HG03039 (cell line): ENCODE results near the gene BTBD7.

ENCODE experiments used
- ATAC-seq: cut with Tn5 transposase; IDR thresholded peaks from one replicate; pipeline ENCODE4 v1.9.1; 2021; ENCODE audit warnings: mild to moderate bottlenecking, moderate library complexity; ENCODE audit not compliant: unreplicated experiment

Gene BTBD7

GRCh38 chr14:93305725-93306418 is 27.0 kb downstream of the BTBD7 start:
- ATAC-seq = no peak

GRCh38 chr14:93304771-93305170 is 28.1 kb downstream of the BTBD7 start:
- no peak for ATAC-seq

DNA sequence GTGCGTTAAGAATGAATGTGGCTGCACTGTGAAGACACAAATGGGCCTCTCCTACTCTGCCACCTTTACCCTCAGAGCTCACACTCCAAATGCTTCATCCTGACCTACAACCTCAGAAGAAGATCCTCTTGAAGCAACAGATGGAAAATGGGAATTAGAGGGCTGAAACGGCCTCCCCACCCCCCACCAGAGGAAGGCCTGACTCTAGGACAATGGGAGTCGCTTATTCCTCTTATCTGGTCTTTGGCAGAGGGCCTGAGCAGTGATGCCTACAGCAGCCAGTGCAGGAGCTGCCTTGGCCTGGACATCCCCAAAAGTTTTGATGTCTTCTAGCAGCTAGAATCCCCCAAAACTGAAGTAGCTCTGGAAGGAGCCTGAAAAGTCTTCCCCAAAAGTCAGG is 29.2 kb downstream of the BTBD7 start:
- ATAC-seq = no peak

DNA sequence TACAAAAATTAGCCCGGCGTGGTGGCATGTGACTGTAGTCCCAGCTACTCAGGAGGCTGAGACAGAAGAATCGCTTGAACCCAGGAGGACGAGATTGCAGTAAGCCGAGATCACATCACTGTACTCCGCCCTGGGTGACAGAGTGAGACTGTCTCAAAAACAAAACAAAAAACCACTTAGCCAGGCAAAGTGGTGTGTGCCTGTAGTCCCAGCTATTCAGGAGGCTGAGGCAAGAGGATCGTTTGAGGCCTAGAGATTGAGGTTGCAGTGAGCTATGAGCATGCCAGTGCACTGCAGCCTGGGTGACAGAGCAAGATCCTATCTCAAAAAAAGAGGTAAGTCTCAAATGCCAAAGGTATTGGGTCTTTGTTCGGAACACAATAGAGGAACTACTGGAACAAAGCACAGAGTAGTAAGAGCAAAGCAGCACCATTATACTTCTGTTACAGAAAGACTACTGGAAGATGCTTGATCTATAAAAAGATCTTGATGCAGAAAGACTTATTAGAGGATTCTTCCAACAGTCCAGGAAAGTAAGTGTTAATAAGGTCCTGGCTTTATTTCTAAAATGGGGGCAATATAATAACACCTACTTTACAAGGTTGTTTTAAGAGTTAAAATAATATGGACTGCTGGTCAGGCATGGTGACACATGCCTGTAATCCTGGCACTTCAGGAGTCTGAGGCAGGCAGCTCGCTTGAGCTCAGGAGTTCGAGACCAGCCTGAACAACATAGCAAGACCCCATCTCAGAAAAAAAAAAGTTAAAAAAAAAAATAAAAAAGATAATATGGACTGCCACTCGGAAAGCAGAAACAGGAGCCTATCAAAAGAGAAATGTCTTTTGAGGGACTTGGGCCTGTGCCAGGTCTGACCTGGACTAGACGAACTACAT is 29.9 kb downstream of the BTBD7 start:
- no peak for ATAC-seq

DNA sequence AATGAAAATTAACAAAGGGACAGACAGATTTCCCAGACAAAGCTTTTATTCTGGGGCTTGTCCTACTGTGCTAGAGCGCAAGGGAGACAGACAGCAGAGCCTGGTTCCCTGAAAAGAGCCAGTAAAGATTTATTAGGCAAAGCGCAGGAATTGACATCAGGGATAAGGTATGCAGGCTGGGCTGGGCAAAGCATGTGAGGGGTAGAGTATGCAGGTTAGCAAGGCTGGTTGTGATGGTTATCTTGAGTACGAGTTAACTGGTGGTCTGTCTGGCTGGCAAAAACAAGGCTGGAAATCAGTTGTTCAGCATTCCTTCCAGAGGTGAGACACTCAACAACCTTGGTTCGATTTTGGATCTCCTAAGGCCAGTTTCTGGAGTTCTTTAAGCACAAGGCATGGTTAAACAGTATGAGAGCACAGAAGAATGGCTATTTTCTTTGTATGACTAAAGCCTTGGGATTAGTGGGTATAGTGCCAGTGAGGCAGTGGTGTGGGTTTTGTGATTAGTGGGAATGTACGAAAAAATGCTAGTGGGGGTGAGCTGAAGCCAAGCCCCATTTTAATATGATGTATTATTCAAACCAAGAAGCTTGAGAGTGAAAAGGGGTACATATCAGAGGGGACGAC is 30.9 kb downstream of the BTBD7 start:
- ATAC-seq = no peak

DNA sequence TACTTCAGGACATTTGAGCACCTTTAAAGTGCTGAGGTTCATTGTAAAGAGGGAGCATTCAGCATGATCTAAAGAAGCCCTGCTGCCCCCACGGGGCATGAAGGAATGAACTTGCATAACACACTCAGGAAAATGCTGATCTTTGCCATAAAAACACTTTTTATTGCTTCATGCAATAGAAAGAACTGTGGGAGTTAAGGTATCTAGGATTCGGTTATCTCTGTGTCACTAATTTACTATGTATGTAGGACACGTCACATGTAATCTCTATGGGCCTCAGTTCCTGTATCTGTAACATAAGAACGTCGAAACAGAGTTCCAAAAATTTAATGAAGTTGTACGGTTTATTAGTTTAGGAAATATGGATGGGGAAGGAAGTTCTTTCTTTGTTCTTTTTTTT is 33.0 kb downstream of the BTBD7 start:
- no peak for ATAC-seq

DNA sequence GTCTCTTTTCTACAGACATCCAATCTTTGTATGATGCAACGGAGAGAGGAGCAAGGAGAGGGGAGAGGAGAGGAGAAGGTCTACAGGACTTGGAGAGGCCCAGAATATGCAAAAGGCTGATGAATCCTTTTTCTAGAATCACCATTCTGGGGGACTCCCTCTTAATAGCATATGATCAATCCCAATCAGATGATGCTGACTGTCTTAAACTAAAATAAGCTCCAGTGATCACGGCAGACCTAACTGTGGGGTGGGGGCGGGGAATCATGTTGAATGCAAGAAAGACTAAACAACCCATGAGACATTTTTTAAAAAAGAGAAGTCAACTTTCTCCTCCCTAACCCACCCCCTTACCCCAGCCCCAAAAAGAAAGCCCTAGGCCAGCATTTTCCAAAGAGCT is 33.4 kb downstream of the BTBD7 start:
- ATAC-seq = no peak

DNA sequence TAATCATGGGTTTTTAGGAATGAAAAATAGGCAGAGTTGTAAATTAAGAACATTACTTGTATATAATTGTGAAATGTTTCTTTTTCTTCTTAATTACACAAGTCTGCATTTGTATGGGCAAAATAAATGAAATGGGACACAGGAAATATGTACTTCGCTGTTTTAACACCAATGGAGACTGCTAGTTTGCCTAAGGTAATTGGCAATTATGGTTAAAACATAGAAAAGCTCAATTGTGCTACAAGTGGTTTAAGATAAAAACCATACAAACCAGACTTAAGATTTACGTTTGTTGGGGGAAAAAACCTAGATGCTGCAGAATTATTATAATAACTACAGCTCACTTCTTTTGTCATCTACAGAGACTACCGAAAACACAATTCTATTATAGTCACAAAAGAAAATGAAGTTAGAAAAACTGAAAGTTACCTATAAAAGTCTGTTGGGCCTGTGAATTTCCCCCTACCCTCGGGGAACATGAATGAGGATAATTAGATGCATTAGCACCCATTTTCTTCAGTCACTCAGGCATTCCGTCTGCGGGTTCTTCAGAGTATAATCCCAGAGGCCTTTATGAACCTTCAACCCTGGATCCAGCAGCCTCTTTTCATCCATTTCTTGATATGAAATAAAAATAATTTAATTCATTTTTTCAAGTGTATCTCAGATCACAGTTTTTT is 37.2 kb downstream of the BTBD7 start:
- no peak for ATAC-seq

DNA sequence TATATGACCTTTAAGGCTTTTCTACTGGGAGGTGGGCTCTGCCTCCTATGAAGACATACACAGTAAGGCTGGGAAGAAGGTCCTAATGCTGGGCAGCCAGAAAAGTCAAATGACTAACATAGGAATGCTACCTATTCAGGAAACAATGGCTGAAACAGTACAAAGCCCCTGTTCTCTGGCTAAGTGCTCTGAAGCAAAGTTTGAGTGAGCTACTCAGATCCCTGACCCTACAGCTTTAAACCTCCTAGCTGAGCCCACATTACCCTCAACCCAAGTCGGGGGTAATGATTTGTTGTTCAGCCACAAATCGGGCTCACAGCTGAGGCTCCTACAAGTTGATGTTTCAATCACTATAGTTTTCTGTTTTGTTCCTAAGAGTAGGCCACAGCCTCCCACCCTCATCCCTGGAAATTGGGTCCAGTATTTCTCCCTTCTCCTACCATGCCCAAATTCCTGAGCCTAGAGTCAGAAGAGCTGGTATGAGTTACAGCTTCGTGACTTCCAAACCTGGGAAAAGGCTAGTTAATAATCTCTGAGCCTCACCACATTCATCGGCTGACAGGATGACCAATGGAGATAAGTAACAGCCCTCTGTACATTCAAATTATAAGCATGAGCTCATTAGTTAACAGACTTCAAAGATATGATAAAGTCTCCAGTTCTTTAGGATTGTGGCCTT is 46.5 kb downstream of the BTBD7 start:
- no peak for ATAC-seq

DNA sequence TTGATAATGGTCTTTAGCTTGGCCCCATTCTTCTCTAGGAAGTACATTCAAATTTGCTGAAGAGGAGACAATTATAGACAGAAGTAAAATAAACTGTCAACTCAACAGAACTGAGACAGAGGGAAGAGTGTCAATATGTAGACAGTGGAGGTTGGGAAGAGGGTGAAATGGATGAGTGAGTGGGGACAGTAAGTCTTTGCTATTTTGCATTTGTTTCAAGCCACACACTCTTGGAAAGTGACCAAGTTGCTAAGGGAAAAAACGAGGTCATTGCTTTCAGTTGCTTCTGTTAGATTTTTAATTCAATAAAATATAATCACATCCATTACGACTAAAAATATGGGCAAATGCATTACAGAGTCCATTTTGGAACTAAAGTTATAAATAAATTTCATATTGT is 47.8 kb downstream of the BTBD7 start:
- no peak for ATAC-seq

GRCh38 chr14:93281937-93282336 is 50.9 kb downstream of the BTBD7 start:
- no peak for ATAC-seq

- ATAC-seq = no peak
These were observed 52.1 kb downstream of the BTBD7 start for GRCh38 chr14:93280743-93281142.

GRCh38 chr14:93276031-93276716 is 56.7 kb downstream of the BTBD7 start:
- no peak for ATAC-seq

- ATAC-seq = no peak
These were observed 58.6 kb downstream of the BTBD7 start for GRCh38 chr14:93274055-93274806.

- no peak for ATAC-seq
These were observed 61.7 kb downstream of the BTBD7 start for GRCh38 chr14:93271111-93271510.

DNA sequence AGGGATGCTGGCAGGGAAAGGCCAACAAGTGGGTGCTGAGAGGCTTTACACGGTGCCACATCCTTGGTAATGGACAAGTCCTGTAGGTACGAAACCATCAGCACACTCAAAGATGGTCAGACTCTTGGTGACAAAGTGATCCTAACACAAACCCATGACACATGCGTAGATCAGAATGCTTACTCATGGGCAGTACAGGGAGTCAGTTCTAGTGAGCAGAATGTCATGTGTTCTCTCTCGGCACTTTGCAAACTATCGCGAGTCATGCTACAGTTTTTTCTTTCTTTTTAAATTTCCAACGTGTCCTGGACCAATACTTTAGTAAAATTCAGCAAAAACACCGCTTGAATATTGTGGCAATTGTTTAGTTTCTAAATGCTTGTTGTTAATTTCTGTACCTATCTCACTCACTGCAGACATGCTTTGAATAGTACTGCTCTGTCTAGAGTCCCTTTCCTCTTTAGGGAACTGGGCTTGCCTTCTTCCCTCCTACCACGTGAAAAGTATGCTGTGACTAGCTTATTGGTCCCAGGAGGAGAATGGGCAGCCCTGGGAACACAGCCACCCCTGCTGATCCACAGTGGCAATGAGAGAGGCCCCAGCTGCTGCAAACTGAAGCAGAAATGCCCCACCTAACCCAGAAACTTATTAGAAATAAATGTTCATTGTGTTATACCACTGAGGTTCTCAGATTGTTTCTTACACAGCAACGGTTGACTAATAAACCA is 63.3 kb downstream of the BTBD7 start:
- ATAC-seq = no peak

GRCh38 chr14:93268406-93268805 is 64.4 kb downstream of the BTBD7 start:
- no peak for ATAC-seq

- ATAC-seq = no peak
These were observed 65.6 kb downstream of the BTBD7 start for GRCh38 chr14:93267149-93267711.
